ENCODE measurements around the gene NKD2.

Gene NKD2

DNA sequence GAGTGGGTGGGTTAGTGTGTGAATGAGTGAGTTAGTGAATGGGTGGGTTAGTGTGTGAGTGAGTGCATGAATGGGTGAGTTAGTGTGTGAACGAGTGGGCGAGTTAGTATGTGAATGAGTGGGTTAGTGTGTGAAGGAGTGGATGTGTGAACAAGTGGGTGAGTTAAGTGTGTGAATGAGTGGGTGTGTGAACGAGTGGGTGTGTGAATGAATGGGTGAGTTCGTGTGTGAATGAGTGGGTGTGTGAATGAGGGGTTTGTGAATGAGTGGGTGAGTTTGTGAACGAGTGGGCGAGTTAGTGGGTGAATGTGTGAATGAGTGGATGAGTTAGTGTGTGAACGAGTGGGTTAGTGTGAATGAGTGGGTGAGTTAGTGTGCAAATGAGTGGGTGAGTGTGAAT is 34.0 kb downstream of the NKD2 start:
- H3K27me3 ChIP-seq = no peaks in the 10 kb centered on the region
- no peak for DNase-seq
- H3K4me1 ChIP-seq = no peaks in the 10 kb centered on the region
- no peak for TF ChIP-seq CTCF (IDR thresholded peaks at IDR 0.05; ENCODE audit: low read depth, low read length)
- H3K9me3 ChIP-seq = peaks cover 3% of the 10 kb centered on the region; the same call in 1 of the 2 replicates
- no peaks in the 10 kb centered on the region for H3K36me3 ChIP-seq
- no peak overlapping the region for H3K4me3 ChIP-seq (ENCODE audit: low read depth, low read length)

GRCh38 chr5:1043327-1043726 is 34.7 kb downstream of the NKD2 start:
- TF ChIP-seq CTCF (IDR thresholded peaks at IDR 0.05; ENCODE audit: low read depth, low read length) = no peak
- no peak overlapping the region for H3K4me3 ChIP-seq (ENCODE audit: low read depth, low read length)
- H3K27me3 ChIP-seq = no peaks in the 10 kb centered on the region
- peaks cover 3% of the 10 kb centered on the region; the same call in 1 of the 2 replicates for H3K9me3 ChIP-seq
- no peaks in the 10 kb centered on the region for H3K36me3 ChIP-seq
- no peaks in the 10 kb centered on the region for H3K4me1 ChIP-seq
- DNase-seq = no peak

DNA sequence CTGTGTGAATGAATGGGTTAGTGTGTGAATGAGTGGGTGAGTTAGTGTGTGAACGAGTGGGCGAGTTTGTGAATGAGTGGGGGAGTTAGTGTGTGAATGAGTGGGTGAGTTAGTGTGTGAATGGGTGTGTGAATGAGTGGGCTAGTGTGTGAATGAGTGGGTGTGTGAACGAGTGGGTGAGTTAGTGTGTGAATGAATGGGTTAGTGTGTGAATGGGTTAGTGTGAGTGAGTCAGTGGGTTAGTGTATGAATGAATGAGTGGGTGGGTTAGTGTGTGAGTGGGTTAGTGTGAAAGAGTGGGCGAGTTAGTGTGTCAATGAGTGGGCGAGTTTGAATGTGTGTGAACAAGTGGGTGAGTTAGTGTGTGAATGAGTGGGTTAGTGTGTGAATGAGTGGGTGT is 35.5 kb downstream of the NKD2 start:
- Histone ChIP-seq H3K36me3 (no peaks in the 10 kb centered on the region), H3K4me3 (ENCODE audit: low read depth, low read length) (no peak overlapping the region), H3K9me3 (peaks cover 3% of the 10 kb centered on the region; the same call in 1 of the 2 replicates), H3K4me1 (no peaks in the 10 kb centered on the region), H3K27me3 (no peaks in the 10 kb centered on the region)
- DNase-seq = no peak
- TF ChIP-seq CTCF (IDR thresholded peaks at IDR 0.05; ENCODE audit: low read depth, low read length) = no peak

DNA sequence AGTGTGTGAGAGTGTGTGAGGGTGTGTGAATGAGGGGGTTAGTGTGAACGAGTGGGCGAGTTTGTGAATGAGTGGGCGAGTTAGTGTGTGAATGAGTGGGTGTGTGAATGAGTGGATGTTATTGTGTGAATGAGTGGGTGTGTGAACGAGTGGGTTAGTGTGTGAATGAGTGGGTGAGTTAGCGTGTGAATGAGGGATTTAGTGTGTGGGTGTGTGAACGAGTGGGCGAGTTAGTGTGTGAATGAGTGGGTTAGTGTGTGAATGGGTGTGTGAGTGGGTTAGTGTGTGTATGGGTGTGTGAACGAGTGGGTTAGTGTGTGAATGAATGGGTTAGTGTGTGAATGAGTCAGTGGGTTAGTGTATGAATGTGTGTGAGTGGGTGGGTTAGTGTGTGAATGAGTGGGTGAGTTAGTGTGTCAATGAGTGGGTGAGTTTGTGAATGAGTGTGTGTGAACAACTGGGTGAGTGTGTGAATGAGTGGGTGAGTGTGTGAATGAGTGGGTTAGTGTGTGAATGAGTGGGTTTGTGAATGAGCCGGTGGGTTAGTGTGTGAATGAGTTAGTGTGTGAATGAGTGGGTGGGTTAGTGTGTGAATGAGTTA is 37.5 kb downstream of the NKD2 start:
- no peak for TF ChIP-seq CTCF (IDR thresholded peaks at IDR 0.05; ENCODE audit: low read depth, low read length)

GRCh38 chr5:1047332-1047965 is 38.8 kb downstream of the NKD2 start:
- H3K4me1 ChIP-seq = peaks cover 7% of the 10 kb centered on the region
- no peaks in the 10 kb centered on the region for H3K27me3 ChIP-seq
- DNase-seq = no peak
- no peaks in the 10 kb centered on the region for H3K9me3 ChIP-seq
- no peak for TF ChIP-seq CTCF (IDR thresholded peaks at IDR 0.05; ENCODE audit: low read depth, low read length)
- no peak overlapping the region for H3K4me3 ChIP-seq (ENCODE audit: low read depth, low read length)
- no peaks in the 10 kb centered on the region; the same call in 1 of the 2 replicates for H3K36me3 ChIP-seq

More for the DNA sequence above, 37.5 kb downstream of the NKD2 start:
- Histone ChIP-seq H3K4me3 (ENCODE audit: low read depth, low read length) (no peak overlapping the region), H3K27me3 (no peaks in the 10 kb centered on the region), H3K36me3 (no peaks in the 10 kb centered on the region), H3K9me3 (no peaks in the 10 kb centered on the region), H3K4me1 (peaks cover 2% of the 10 kb centered on the region; the same call in 1 of the 2 replicates)
- DNase-seq = no peak

- Histone ChIP-seq H3K9me3 (no peaks in the 10 kb centered on the region), H3K36me3 (no peaks in the 10 kb centered on the region; the same call in 1 of the 2 replicates), H3K27me3 (no peaks in the 10 kb centered on the region), H3K4me3 (ENCODE audit: low read depth, low read length) (no peak overlapping the region), H3K4me1 (peaks cover 7% of the 10 kb centered on the region)
- no peak for DNase-seq
- no peak for TF ChIP-seq CTCF (IDR thresholded peaks at IDR 0.05; ENCODE audit: low read depth, low read length)
Observed at GRCh38 chr5:1048162-1048721, 39.6 kb downstream of the NKD2 start.

Data from BE2C (cell line).